Stomach (tissue), 4 donors: Measurements from ENCODE around the gene POLR2L.

Source experiments
- CTCF ChIP-seq, 7 experiments: fragments of 450-650 bp in 4 of 7; fragments of 200-600 bp in 3 of 7; sonication (generic) in 3 of 7; IDR thresholded peaks; one replicate each; pipeline ENCODE4 v1.5.1; 2016 to 2019; ENCODE audit warnings: antibody characterized with exemption in 7 of 7, control low read depth in 2 of 7, mild to moderate bottlenecking in 1 of 7
- EP300 ChIP-seq: sonication (generic); formaldehyde crosslinking; IDR thresholded peaks from one replicate; pipeline ENCODE4 v1.6.1; 2017; ENCODE audit warnings: antibody characterized with exemption

- TF ChIP-seq CTCF (IDR thresholded peaks at IDR 0.05) (no peak), EP300 (no peak)
These were observed 23.8 kb downstream of the POLR2L start, which contains the start of gene PNPLA2 for GRCh38 chr11:818396-819128.
